PC-9 (cell line): ENCODE results near the gene CEP112. TPM values are rescaled to one million over a fixed set of nuclear protein-coding genes. Genes with fewer than 3 reads are reported as not detected.
"Not testable (repeated sequence)": the region's sequence is repeated elsewhere in the genome, so short reads cannot be mapped to it uniquely, and the experiment has no call there.

Experiments
- BruUV-seq: library from RNA; stranded (reverse); fragments of 400-500 nt; replicated peaks from 2 replicates; lab custom pipeline; 2021; lab: Mats Ljungman, UMichigan
- CTCF ChIA-PET: fragments of 300-600 bp; sonication (Branson Sonifier 250); formaldehyde crosslinking; loops from one replicate; lab custom pipeline; 2022; ENCODE audit warnings: antibody characterized with exemption; lab: Charles Lee
- POLR2A ChIA-PET: fragments of 300-600 bp; sonication (Branson Sonifier 250); formaldehyde crosslinking; loops from one replicate; lab custom pipeline; 2022; ENCODE audit warnings: antibody characterized with exemption; ENCODE audit not compliant: unreplicated experiment; lab: Charles Lee
- DNase-seq, 2 experiments: peaks; one replicate each; pipeline versions ENCODE4 v3.0.0 to v3.0.0-alpha.2; 2015 to 2022; ENCODE audit warnings: mixed read lengths in 1 of 2
- H2AFZ ChIP-seq: fragments of 200-600 bp; sonication (generic); 2 replicates; pipeline ENCODE4 v1.8.1; 2017; ENCODE audit warnings: antibody characterized with exemption
- H3F3A ChIP-seq: fragments of 200-600 bp; sonication (generic); 2 replicates; pipeline ENCODE4 v1.8.1; 2017; ENCODE audit warnings: antibody characterized with exemption, mild to moderate bottlenecking, low read depth; ENCODE audit not compliant: insufficient read depth
- H3K27ac ChIP-seq: fragments of 200-600 bp; sonication (generic); 2 replicates; pipeline ENCODE4 v1.6.1; 2016; ENCODE audit warnings: mixed run types
- H3K27me3 ChIP-seq: fragments of 200-600 bp; sonication (generic); 2 replicates; pipeline ENCODE4 v1.6.1; 2016; ENCODE audit warnings: low read depth, mixed run types; ENCODE audit not compliant: insufficient read depth
- H3K36me3 ChIP-seq: fragments of 200-600 bp; sonication (generic); 2 replicates; pipeline ENCODE4 v1.6.1; 2016; ENCODE audit warnings: low read depth, mixed run types
- H3K4me1 ChIP-seq: fragments of 200-600 bp; sonication (generic); replicated peaks from 2 replicates; pipeline ENCODE4 v1.6.1; 2016; ENCODE audit warnings: mixed run types; ENCODE audit not compliant: insufficient read depth
- H3K4me2 ChIP-seq: fragments of 200-600 bp; sonication (generic); 2 replicates; pipeline ENCODE4 v1.6.1; 2017; ENCODE audit warnings: mixed run types
- H3K4me3 ChIP-seq: fragments of 200-600 bp; sonication (generic); 2 replicates; pipeline ENCODE4 v1.6.1; 2016; ENCODE audit warnings: mixed run types
- H3K79me2 ChIP-seq: fragments of 200-600 bp; sonication (generic); 2 replicates; pipeline ENCODE4 v1.6.1; 2017; ENCODE audit warnings: low read depth, mixed run types
- H3K9me2 ChIP-seq: fragments of 200-600 bp; sonication (generic); 2 replicates; pipeline ENCODE4 v1.8.1; 2017; ENCODE audit warnings: mild to moderate bottlenecking; ENCODE audit not compliant: insufficient read depth
- H3K9me3 ChIP-seq: fragments of 200-600 bp; sonication (generic); 2 replicates; pipeline ENCODE4 v1.8.1; 2016; ENCODE audit warnings: low read depth; ENCODE audit not compliant: insufficient read depth
- H4K20me1 ChIP-seq: fragments of 200-600 bp; sonication (generic); 2 replicates; pipeline ENCODE4 v1.8.1; 2017; ENCODE audit not compliant: insufficient read depth
- CTCF ChIP-seq: fragments of 200-600 bp; sonication (generic); conservative IDR thresholded peaks from 2 replicates; pipeline ENCODE4 v1.6.1; 2017; ENCODE audit warnings: mixed run types, antibody characterized with exemption, mild to moderate bottlenecking, moderate library complexity
- EZH2 ChIP-seq: fragments of 200-600 bp; sonication (generic); IDR thresholded peaks from 2 replicates; pipeline ENCODE4 v1.8.0; 2017; ENCODE audit warnings: antibody characterized with exemption, low read depth
- intact Hi-C: fragments of 100-400 bp; cut with micrococcal nuclease; formaldehyde crosslinking; loops from one replicate; pipeline ENCODE4 v1.10.0; 2022; ENCODE audit not compliant: unreplicated experiment
- total RNA-seq: library from RNA; stranded (reverse); gene quantifications from 2 replicates; pipeline ENCODE4 v1.2.3, GENCODE V29; 2021

CEP112 gene
- total RNA-seq, 1 experiment from 2014 or later = 4.3 TPM

DNA sequence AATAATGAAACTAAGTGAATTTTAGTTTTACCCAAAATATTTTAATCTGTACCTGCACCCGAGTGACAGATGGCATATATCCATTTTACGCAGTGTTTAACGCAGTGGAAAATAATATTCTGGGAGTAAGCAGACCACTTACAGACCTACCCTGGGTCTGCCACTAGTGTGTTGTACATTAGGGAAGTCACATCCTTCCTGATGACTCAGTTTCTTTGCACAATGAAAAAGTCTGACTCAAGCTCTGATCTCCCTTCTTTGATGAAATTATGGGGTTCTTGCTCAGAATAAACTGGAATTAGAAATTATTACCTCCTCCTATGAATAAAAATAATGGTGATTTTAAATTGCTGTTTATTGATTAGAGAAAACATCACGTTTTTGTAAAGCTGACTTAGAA lies 507.3 kb downstream of the CEP112 start:
- ChIA-PET CTCF (no interaction called here), POLR2A (no interaction called here)

DNA sequence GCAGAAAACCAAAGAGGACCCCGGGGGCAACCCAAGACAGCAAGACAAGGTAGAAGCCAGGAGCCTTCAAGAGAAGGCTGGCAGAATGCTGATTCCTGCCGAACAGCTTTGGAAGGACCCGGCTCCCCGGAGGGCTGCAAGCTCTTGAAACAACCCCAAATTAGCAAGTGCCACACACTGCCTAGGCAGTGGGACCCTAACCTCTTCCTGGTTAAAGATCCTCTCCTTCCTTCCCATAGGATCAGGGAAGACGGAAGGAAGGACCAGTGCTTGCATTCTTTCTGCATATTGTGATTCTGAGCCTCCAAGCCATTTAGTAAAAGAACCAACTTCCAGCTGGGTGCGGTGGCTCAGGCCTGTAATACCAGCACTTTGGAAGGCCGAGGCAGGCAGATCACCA lies 508.5 kb downstream of the CEP112 start:
- intact Hi-C loops = no loop called here
- Histone ChIP-seq H3K79me2 (no peaks in the 10 kb centered on the region), H2AFZ (no peak overlapping the region), H3K27ac (no peak overlapping the region), H3F3A (no peaks in the 10 kb centered on the region), H3K9me2 (no peaks in the 10 kb centered on the region), H3K27me3 (no peaks in the 10 kb centered on the region), H3K4me3 (no peak overlapping the region), H3K4me2 (no peak overlapping the region), H3K36me3 (no peaks in the 10 kb centered on the region), H3K9me3 (no peaks in the 10 kb centered on the region), H4K20me1 (no peaks in the 10 kb centered on the region), H3K4me1 (no peaks in the 10 kb centered on the region)
- TF ChIP-seq CTCF (no peak), EZH2 (no peak)
- POLR2A ChIA-PET = no interaction called here
- DNase-seq = no peak
- CTCF ChIA-PET = no interaction called here
- no TSS peak for BruUV-seq

More for the DNA sequence above, 507.3 kb downstream of the CEP112 start:
- BruUV-seq = no TSS peak
- Histone ChIP-seq H3K27ac (no peak overlapping the region), H3K36me3 (no peaks in the 10 kb centered on the region), H3K9me3 (no peaks in the 10 kb centered on the region), H3K4me2 (no peak overlapping the region), H3K4me3 (no peak overlapping the region), H4K20me1 (no peaks in the 10 kb centered on the region), H2AFZ (no peak overlapping the region), H3K79me2 (no peaks in the 10 kb centered on the region), H3F3A (no peaks in the 10 kb centered on the region), H3K27me3 (no peaks in the 10 kb centered on the region), H3K4me1 (no peaks in the 10 kb centered on the region), H3K9me2 (no peaks in the 10 kb centered on the region)
- no peak for DNase-seq
- intact Hi-C loops = no loop called here
- TF ChIP-seq CTCF (no peak), EZH2 (no peak)

- H3K9me2 ChIP-seq, intact Hi-C loops, BruUV-seq, H3K27me3 ChIP-seq, H3K9me3 ChIP-seq, DNase-seq, H4K20me1 ChIP-seq, H3K27ac ChIP-seq, H3K4me2 ChIP-seq, POLR2A ChIA-PET, H3K4me3 ChIP-seq, H3K4me1 ChIP-seq, CTCF ChIA-PET, H3F3A ChIP-seq, H2AFZ ChIP-seq, H3K36me3 ChIP-seq, H3K79me2 ChIP-seq: not testable (repeated sequence)
Measured at GRCh38 chr17:65681763-65682162, 510.2 kb downstream of the CEP112 start.

GRCh38 chr17:65679165-65679845 lies 512.6 kb downstream of the CEP112 start:
- intact Hi-C loops = no loop called here
- Histone ChIP-seq H3K27me3 (no peaks in the 10 kb centered on the region), H3K27ac (no peak overlapping the region), H3K9me2 (no peaks in the 10 kb centered on the region), H3K79me2 (no peaks in the 10 kb centered on the region), H4K20me1 (no peaks in the 10 kb centered on the region), H3K9me3 (no peaks in the 10 kb centered on the region), H3K36me3 (no peaks in the 10 kb centered on the region), H3F3A (no peaks in the 10 kb centered on the region), H2AFZ (no peak overlapping the region), H3K4me1 (no peaks in the 10 kb centered on the region; the same call in 1 of the 2 replicates), H3K4me3 (no peak overlapping the region), H3K4me2 (no peak overlapping the region)
- DNase-seq = no peak
- CTCF ChIA-PET = no interaction called here
- TF ChIP-seq CTCF (no peak), EZH2 (no peak)
- no TSS peak for BruUV-seq
- POLR2A ChIA-PET = no interaction called here
